GM10847 (cell line): ENCODE data around the gene NHEJ1.

ENCODE experiments used
- POLR2A ChIP-seq: IDR thresholded peaks from 2 replicates; pipeline ENCODE4 v1.6.1; 2011; ENCODE audit not compliant: insufficient read length; ENCODE audit errors: extremely low read depth

The NHEJ1 gene

DNA sequence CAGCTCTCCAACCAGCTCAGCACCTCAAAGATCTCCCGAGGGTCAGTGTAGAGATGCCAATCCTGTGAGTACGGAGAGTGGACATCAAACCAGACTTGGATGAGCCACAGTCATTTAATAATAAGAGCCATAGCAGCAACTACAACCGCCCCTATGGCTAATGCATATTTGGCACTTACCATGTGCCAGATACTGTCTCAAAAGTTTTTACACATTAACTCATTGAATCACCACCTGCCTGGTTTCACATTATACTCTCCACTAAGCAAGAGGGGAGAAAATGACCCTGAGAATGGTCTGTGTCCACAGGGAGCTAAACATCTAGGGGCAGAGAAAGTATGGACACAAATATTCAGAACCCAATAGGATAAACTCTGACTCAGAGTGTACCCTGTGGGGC lies 13.5 kb upstream of the NHEJ1 start:
- TF ChIP-seq POLR2A: no peak

DNA sequence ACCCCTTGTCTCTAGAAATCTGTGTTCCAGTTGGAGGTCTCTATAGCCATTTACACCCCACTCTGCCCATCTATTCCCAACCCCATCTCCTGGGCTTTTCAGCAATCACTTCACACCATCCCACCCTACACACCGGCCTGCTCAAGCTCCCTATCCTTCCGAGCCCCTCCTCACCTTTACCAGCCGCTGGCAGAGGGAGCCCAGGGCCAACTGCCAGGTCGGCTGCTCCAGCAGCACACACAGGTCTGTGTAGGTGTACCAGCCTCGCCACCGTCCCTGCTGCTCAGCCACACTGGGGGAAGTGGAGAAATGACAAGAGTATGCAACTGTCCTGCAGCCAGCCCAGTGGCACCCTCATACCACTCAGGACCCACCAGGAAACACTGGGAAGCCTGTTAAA lies 12.6 kb upstream of the NHEJ1 start:
- TF ChIP-seq POLR2A: no peak

- no peak for TF ChIP-seq POLR2A
Measured at GRCh38 chr2:219172231-219173154, 11.9 kb upstream of the NHEJ1 start.

- no peak for TF ChIP-seq POLR2A
Measured at GRCh38 chr2:219171231-219171651, 10.6 kb upstream of the NHEJ1 start.

GRCh38 chr2:219169930-219170654 lies 9.5 kb upstream of the NHEJ1 start, which contains the start of gene SLC23A3:
Gene SLC23A3 (minus strand): TSS chr2:219170029. CDS start chr2:219169984, 45 bp downstream.
- TF ChIP-seq POLR2A: no peak

- no peak for TF ChIP-seq POLR2A
Measured at GRCh38 chr2:219168932-219169331, 8.3 kb upstream of the NHEJ1 start.

GRCh38 chr2:219168526-219168925 lies 7.9 kb upstream of the NHEJ1 start:
- no peak for TF ChIP-seq POLR2A

DNA sequence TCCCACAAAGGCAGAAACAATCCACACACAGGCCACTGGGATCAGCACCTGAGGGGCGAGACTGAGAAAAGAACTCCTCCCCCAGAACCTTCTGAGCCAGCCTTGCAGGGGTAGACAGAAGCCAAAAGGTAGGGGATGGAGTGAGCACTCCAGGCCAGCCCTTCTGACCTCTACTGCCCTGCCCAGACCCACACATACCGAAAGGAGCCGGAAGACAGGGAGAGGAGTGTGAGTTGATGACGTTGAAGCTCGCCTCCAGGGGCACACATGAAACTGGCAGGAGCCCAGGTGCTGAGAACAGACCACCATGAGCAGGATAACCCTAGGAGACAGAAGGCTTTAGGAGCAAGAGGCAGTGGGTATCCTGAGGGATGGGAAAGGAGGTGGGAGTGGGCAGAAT lies 7.4 kb upstream of the NHEJ1 start:
- TF ChIP-seq POLR2A: no peak

DNA sequence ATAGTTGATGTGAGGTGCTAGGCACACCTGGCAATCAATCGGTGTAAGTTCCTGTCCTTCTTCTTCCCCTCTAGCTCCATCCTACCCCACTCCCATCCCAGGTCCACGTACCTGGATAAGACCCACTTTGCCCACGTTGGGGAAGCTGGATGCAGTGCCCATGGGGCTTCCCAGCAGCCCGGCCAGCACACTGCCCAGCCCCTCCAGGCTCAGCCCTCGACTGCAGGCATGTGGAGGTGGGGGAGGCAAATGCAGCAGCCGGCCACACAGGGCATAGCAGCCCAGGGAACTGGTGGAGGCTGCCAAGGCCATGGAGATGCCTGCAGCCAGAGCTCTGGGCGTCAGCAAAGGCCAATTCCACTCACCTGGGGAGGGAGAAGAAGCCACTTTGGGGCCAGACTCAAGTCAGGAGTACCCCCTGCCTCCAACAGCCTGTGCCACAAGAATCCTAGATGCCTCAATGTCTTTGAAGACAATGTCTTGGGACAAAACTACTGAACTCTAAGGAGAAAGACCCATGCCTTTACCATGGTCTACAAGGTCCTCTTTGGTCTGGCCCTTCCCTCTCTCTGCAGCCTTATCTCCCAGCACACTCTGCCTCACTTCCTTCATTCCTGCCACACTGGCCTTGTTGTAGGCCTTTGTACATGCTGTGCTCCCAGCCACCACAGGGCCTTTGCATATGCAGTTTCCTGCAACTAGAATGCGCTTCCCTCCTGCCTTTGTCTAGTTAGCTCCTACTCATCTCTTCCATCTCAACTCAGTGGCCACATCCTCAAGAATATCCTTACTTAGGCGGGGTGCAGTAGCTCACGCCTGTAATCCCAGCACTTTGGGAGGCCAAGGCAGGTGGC lies 4.7 kb upstream of the NHEJ1 start:
- no peak for TF ChIP-seq POLR2A

DNA sequence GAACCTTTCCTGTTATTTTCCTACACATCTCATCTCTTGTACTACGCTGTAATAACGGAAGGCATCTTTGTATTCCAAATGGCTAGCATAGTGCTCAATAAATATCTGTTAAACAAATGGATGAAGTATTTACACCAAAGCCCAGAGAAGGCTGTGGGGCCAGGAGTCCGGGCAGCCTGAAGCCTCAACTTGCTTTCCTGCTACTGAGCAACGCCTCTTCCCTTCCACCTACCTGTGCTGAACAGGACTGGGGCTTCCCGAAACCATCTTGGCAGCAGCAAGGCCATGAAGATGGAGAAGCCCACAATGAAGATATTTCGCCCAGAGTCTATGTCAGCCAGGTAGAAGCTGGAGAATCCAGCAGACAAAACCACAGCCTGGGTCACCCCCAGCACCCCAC lies 2.5 kb upstream of the NHEJ1 start:
- TF ChIP-seq POLR2A: no peak

GRCh38 chr2:219161097-219161496 lies 482 bp upstream of the NHEJ1 start:
- TF ChIP-seq POLR2A: no peak

GRCh38 chr2:219159771-219160185 lies 837 bp downstream of the NHEJ1 start:
- no peak for TF ChIP-seq POLR2A

DNA sequence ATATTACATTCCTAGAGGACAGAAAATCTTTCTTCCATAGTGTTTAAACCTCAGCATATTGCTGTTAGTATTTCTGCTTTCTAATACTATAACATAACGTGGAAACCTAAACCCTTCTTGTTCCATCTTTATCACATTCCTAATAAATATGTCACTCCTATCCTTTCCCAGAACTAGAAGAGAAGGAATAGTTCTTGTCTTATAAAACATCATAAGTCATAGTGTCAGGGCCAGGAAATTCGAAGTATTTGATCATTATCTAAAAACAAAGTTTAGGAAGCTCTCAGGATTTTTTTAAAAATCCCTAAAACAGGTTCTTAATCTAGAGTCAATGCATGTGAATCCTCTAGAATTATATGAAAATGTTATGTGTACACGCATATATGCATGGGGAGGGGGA lies 2.0 kb downstream of the NHEJ1 start:
- TF ChIP-seq POLR2A: no peak

GRCh38 chr2:219158025-219158424 lies 2.6 kb downstream of the NHEJ1 start:
- no peak for TF ChIP-seq POLR2A

GRCh38 chr2:219157396-219157795 lies 3.2 kb downstream of the NHEJ1 start:
- no peak for TF ChIP-seq POLR2A

DNA sequence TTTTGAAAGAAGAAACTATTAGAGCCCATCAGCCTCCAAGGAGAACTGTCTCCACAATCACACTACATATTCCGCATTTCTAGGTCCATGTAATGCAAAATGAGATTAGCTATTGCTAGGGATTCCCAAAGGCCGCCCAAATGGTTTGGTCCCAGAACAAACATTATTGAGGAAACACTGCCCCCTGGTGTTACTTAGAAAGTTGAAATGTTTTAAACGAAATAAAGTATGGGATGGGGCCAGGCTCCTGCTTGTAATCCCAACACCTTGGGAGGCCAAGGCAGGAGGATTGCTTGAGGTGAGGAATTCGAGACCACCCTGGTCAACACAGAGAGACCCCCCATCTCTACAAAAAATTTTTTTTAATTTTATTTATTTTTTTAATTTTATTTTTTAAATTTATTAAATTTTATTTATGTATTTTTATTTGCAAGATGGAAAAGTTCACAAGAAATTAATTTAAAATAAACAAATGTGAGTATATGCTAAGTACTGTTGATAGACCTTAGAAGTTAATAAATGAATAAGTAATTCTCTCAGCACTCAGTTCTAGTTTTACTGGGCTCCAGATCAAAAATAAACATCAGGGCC lies 5.5 kb downstream of the NHEJ1 start:
- no peak for TF ChIP-seq POLR2A
